Adrenal gland (tissue), 12 donors: ENCODE results near the gene CD72. TPM values are rescaled to one million over a fixed set of nuclear protein-coding genes. Genes with fewer than 3 reads are reported as not detected.

Experiments used
- DNase-seq, 7 donors: peaks; one replicate each; pipeline ENCODE4 v3.0.0-alpha.2; 2019 to 2020
- H3K27ac ChIP-seq, 5 donors: fragments of 200-600 bp; sonication (generic) in 4 of 5; 1 replicate in 3 of 5; 2 replicates in 2 of 5; pipeline versions ENCODE4 v1.5.1 to v1.8.0; 2016 to 2020; ENCODE audit warnings: mild to moderate bottlenecking in 1 of 5
- H3K27me3 ChIP-seq: fragments of 200-600 bp; 2 replicates; pipeline ENCODE4 v1.8.0; 2021
- H3K36me3 ChIP-seq, 2 donors: fragments of 200-600 bp; replicated peaks in 1 of 2; 1 replicate in 1 of 2; 2 replicates in 1 of 2; pipeline versions ENCODE4 v1.5.1 to v1.8.0; 2018 to 2022
- H3K4me1 ChIP-seq, 2 donors: fragments of 200-600 bp; replicated peaks in 1 of 2; 1 replicate in 1 of 2; 2 replicates in 1 of 2; pipeline versions ENCODE4 v1.5.1 to v1.8.0; 2018 to 2021
- H3K4me3 ChIP-seq, 4 donors: fragments of 200-600 bp; sonication (generic) in 3 of 4; one replicate each; pipeline ENCODE4 v1.5.1; 2016 to 2018
- H3K9me3 ChIP-seq, 3 donors: fragments of 200-600 bp; sonication (generic) in 1 of 3; replicated peaks in 1 of 3; 1 replicate in 2 of 3; 2 replicates in 1 of 3; pipeline versions ENCODE4 v1.5.1 to v1.8.0; 2016 to 2021
- POLR2A ChIP-seq, 2 donors: fragments of 450-650 bp; IDR thresholded peaks; one replicate each; pipeline ENCODE4 v1.6.1; 2017; ENCODE audit warnings: antibody characterized with exemption in 2 of 2, mild to moderate bottlenecking in 2 of 2, moderate library complexity in 1 of 2
- WGBS, 4 donors: extraction: QIAGEN DNeasy Blood & Tissue Kit in 2 of 4; methylation state at CpG; one replicate each; pipeline versions ENCODE4 v1.1.5 to v1.1.7; 2013 to 2017; 5-methylcytosine and 5-hydroxymethylcytosine counted together
- intact Hi-C, 2 donors: fragments of 100-400 bp; cut with DNase I; formaldehyde crosslinking; loops; one replicate each; pipeline versions ENCODE4 v1.14.1 to v1.15.0; 2022 to 2023
- polyA plus RNA-seq, 3 donors: library from polyadenylated mRNA; stranded (reverse); fragments of 200-250 nt in 2 of 3; fragments of 350-450 nt in 1 of 3; fragmentation: Illumina TruSeq in 1 of 3; extraction: RNeasy Lipid Tissue Mini Kit (QIAGEN cat#74804) in 1 of 3; gene quantifications; one replicate each; pipeline ENCODE4 v1.2.3, GENCODE V29; 2013 to 2014
- total RNA-seq, 9 donors: library from RNA; depleted of rRNA in 4 of 9; stranded (reverse); fragments of >200 nt in 4 of 9; fragments of 120-200 nt in 1 of 9; fragmentation: NEBNext Ultra II Directional in 1 of 9; extraction: Animal tissue kit (Norgen Biotek cat#: 25700) in 1 of 9; gene quantifications; one replicate each; pipeline versions ENCODE4 v1.1.0 to v1.2.4, GENCODE V29; 2013 to 2023
- TF ChIP-seq, protein P1 (sequence below), 6 experiments: fragments of 450-650 bp in 4 of 6; fragments of 200-600 bp in 2 of 6; sonication (generic) in 1 of 6; IDR thresholded peaks; 1 replicate in 5 of 6; 2 replicates in 1 of 6; pipeline versions ENCODE4 v1.5.1 to v1.8.0; 2016 to 2021; ENCODE audit warnings: antibody characterized with exemption in 6 of 6, mild to moderate bottlenecking in 2 of 6, moderate library complexity in 1 of 6
- donor health status: healthy with polysubstance abuse.
- donor health status: Bipolar disorder and iron deficiency.
- donor health status: DM: yes; HTN: yes; CAD: no.
- donor health status: DM: no; HTN: no; CAD: no.
- donor health status: DM: no; HTN: no; CAD: no.
- donor health status: DM: yes; HTN: yes; CAD: no.

The CD72 gene
- total and polyA plus RNA-seq, 12 donors, result 0.69 to 18.5 (median 4.3) TPM

DNA sequence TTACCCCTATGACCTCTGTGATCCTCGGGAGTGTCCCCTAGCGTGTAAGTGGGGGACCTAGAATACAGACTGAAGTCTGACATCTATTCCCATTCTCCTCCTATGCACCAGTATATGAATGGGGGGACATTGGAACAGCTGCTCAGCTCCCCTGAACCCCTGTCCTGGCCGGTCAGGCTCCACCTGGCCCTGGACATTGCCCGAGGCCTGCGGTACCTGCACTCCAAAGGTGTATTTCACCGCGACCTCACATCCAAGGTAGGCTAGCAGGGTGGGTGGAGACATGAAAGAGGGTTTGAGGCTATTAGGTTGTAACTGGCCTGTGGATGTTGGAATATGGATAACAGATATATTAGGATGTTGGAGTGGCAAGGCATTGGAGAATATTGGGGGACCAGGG lies 11.5 kb downstream of the CD72 start:
- H3K4me3 ChIP-seq, result no peak overlapping the region
- peaks cover 13 to 23% of the 10 kb centered on the region in 2 donors for H3K4me1 ChIP-seq
- peak overlapping the region in 1 of 5 donors; percentile 94 for H3K27ac ChIP-seq
- DNase-seq, result no peak
- TF ChIP-seq, protein P1, sequence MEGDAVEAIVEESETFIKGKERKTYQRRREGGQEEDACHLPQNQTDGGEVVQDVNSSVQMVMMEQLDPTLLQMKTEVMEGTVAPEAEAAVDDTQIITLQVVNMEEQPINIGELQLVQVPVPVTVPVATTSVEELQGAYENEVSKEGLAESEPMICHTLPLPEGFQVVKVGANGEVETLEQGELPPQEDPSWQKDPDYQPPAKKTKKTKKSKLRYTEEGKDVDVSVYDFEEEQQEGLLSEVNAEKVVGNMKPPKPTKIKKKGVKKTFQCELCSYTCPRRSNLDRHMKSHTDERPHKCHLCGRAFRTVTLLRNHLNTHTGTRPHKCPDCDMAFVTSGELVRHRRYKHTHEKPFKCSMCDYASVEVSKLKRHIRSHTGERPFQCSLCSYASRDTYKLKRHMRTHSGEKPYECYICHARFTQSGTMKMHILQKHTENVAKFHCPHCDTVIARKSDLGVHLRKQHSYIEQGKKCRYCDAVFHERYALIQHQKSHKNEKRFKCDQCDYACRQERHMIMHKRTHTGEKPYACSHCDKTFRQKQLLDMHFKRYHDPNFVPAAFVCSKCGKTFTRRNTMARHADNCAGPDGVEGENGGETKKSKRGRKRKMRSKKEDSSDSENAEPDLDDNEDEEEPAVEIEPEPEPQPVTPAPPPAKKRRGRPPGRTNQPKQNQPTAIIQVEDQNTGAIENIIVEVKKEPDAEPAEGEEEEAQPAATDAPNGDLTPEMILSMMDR (IDR thresholded peaks at IDR 0.05), result no peak
- no peak for TF ChIP-seq POLR2A (IDR thresholded peaks at IDR 0.05)
- H3K9me3 ChIP-seq, result no peaks in the 10 kb centered on the region
- peaks cover 0 to 25% of the 10 kb centered on the region in 2 donors for H3K36me3 ChIP-seq
- WGBS, 4 donors, result 77 to 84% (median 81%) methylated on average over 7 of the region's 7 CpGs
- intact Hi-C loops, result loop anchor here in 1 of 2 donors (5.0 kb wide), 1 partner anchor 41 kb away; no protein-coding TSS in a partner anchor
- H3K27me3 ChIP-seq, result no peaks in the 10 kb centered on the region

- H3K4me3 ChIP-seq, result peak overlapping the region in 3 of 4 donors; percentile 13 to 100 (median 70)
- peak overlapping the region in 2 of 5 donors; percentile 94 for H3K27ac ChIP-seq
- no peaks in the 10 kb centered on the region for H3K27me3 ChIP-seq
- peak in 1 of 7 donors; percentile 38 for DNase-seq
- peaks cover 13 to 23% of the 10 kb centered on the region in 2 donors for H3K4me1 ChIP-seq
- WGBS, 4 donors, result 0 to 11% (median 5%) methylated on average over 5 of the region's 5 CpGs
- intact Hi-C loops, result loop anchor here in 1 of 2 donors (5.0 kb wide), 1 partner anchor 41 kb away; no protein-coding TSS in a partner anchor
- H3K36me3 ChIP-seq, result peaks cover 0 to 25% of the 10 kb centered on the region in 2 donors
- no peaks in the 10 kb centered on the region for H3K9me3 ChIP-seq
- TF ChIP-seq, protein P1 (IDR thresholded peaks at IDR 0.05), result no peak
- no peak for TF ChIP-seq POLR2A (IDR thresholded peaks at IDR 0.05)
Measured at GRCh38 chr9:35606138-35606504, 12.1 kb downstream of the CD72 start.

GRCh38 chr9:35605351-35606137 lies 12.7 kb downstream of the CD72 start:
- peaks cover 0 to 25% of the 10 kb centered on the region in 2 donors for H3K36me3 ChIP-seq
- WGBS, 4 donors, result 0 to 1% (median 0%) methylated on average over 22 to 76 of the region's 76 CpGs
- intact Hi-C loops, result loop anchor here in 1 of 2 donors (5.0 kb wide), 1 partner anchor 42 kb away; no protein-coding TSS in a partner anchor
- H3K4me3 ChIP-seq, result peak overlapping the region; percentile 13 to 100 (median 65)
- peak in 4 of 7 donors; percentile 30 to 60 (median 46) for DNase-seq
- TF ChIP-seq, protein P1 (IDR thresholded peaks at IDR 0.05), result no peak
- TF ChIP-seq POLR2A (IDR thresholded peaks at IDR 0.05), result no peak
- peak overlapping the region in 4 of 5 donors; percentile 30 to 94 (median 94) for H3K27ac ChIP-seq
- no peaks in the 10 kb centered on the region for H3K27me3 ChIP-seq
- H3K9me3 ChIP-seq, result no peaks in the 10 kb centered on the region
- H3K4me1 ChIP-seq, result peaks cover 13 to 23% of the 10 kb centered on the region in 2 donors

- H3K27me3 ChIP-seq, result no peaks in the 10 kb centered on the region
- H3K4me1 ChIP-seq, result peaks cover 13 to 23% of the 10 kb centered on the region in 2 donors
- DNase-seq, result peak; percentile 75 to 87 (median 84)
- WGBS, 4 donors, result 0 to 3% (median 1%) methylated on average over 14 to 51 of the region's 55 CpGs
- intact Hi-C loops, result loop anchor here in 1 of 2 donors (5.0 kb wide), 1 partner anchor 43 kb away; no protein-coding TSS in a partner anchor
- peaks cover 0 to 21% of the 10 kb centered on the region in 2 donors for H3K36me3 ChIP-seq
- H3K27ac ChIP-seq, result peak within 1 kb of the TSS; percentile 51 to 94 (median 93)
- peak within 1 kb of the TSS; percentile 28 to 100 (median 65) for H3K4me3 ChIP-seq
- no peaks in the 10 kb centered on the region for H3K9me3 ChIP-seq
- no peak for TF ChIP-seq POLR2A (IDR thresholded peaks at IDR 0.05)
- TF ChIP-seq, protein P1 (IDR thresholded peaks at IDR 0.05), result no peak
Measured at GRCh38 chr9:35604578-35605350, 13.4 kb downstream of the CD72 start, which contains the start of gene TESK1. TESK1 (plus strand) TSS chr9:35605262; CDS start chr9:35605620, 358 bp downstream.
